Measurements from ENCODE around the gene CAB39.
A peak's percentile ranks its signal among the peaks of the same experiment; 100 is the strongest.

CAB39 gene

GRCh38 chr2:230712443-230713330 lies at the start of gene CAB39:
Gene CAB39, plus strand, starts transcription at chr2:230712842. Its CDS starts 47,160 bp downstream, at chr2:230760002.
- DNase-seq, result peak; percentile 60

GRCh38 chr2:230664128-230664527 lies 48.5 kb upstream of the CAB39 start:
- no peak for DNase-seq

- no peak for DNase-seq
These were observed 47.8 kb upstream of the CAB39 start for GRCh38 chr2:230664844-230665243.

GRCh38 chr2:230665263-230665691 lies 47.4 kb upstream of the CAB39 start:
- no peak for DNase-seq

GRCh38 chr2:230666446-230666845 lies 46.2 kb upstream of the CAB39 start:
- no peak for DNase-seq

GRCh38 chr2:230666885-230667712 lies 45.5 kb upstream of the CAB39 start:
- DNase-seq, result no peak

GRCh38 chr2:230668184-230668938 lies 44.3 kb upstream of the CAB39 start:
- no peak for DNase-seq

- no peak for DNase-seq
These were observed 43.7 kb upstream of the CAB39 start for GRCh38 chr2:230668939-230669303.

- no peak for DNase-seq
These were observed 43.2 kb upstream of the CAB39 start for GRCh38 chr2:230669386-230669950.

- DNase-seq, result no peak
These were observed 41.5 kb upstream of the CAB39 start for GRCh38 chr2:230671117-230671516.

GRCh38 chr2:230672836-230673235 lies 39.8 kb upstream of the CAB39 start:
- no peak for DNase-seq

GRCh38 chr2:230674401-230674800 lies 38.2 kb upstream of the CAB39 start:
- no peak for DNase-seq

- no peak for DNase-seq
These were observed 37.5 kb upstream of the CAB39 start for GRCh38 chr2:230674966-230675672.

- DNase-seq, result no peak
These were observed 36.1 kb upstream of the CAB39 start for GRCh38 chr2:230676546-230676945.

- DNase-seq, result no peak
These were observed 35.3 kb upstream of the CAB39 start for GRCh38 chr2:230677201-230677946.

GRCh38 chr2:230678018-230678417 lies 34.6 kb upstream of the CAB39 start:
- no peak for DNase-seq

- DNase-seq, result no peak
These were observed 34.2 kb upstream of the CAB39 start for GRCh38 chr2:230678451-230678850.

GRCh38 chr2:230680463-230681170 lies 32.0 kb upstream of the CAB39 start:
- no peak for DNase-seq

GRCh38 chr2:230681171-230681545 lies 31.5 kb upstream of the CAB39 start:
- DNase-seq, result no peak

- DNase-seq, result no peak
These were observed 30.1 kb upstream of the CAB39 start for GRCh38 chr2:230682546-230682945.

Data from NCI-H1417 treated with DMSO at 0.1 percent for 48 hours (cell line).